ENCODE data around the gene KIF11.
"Not testable (repeated sequence)": the region's sequence is repeated elsewhere in the genome, so short reads cannot be mapped to it uniquely, and the experiment has no call there.

KIF11 gene

GRCh38 chr10:92592761-92593618 lies at the start of gene KIF11:
KIF11 (plus strand) TSS chr10:92593130; CDS start chr10:92593376, 246 bp downstream.
- peak; percentile 97 for DNase-seq

GRCh38 chr10:92544296-92544695 lies 48.6 kb upstream of the KIF11 start:
- no peak for DNase-seq

DNA sequence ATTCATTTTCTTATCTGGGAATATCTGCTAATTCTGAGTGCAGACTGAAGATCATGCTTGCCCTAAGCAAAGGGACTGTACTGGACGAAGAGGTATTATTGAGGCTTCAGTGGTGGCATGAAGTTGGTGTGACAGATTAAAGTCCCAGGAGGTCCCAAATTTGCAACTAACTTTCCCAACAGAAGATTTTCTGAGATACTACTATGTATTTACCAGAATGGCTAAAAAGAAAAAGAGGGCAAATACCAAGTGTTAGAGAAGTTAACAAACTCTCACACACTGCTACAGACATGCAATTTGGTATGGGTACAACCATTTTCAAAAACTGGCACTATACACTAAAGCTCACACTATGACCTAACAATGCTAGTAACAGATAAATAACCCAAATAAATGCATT lies 47.4 kb upstream of the KIF11 start:
- no peak for DNase-seq

GRCh38 chr10:92547676-92548075 lies 45.3 kb upstream of the KIF11 start:
- DNase-seq, result no peak

GRCh38 chr10:92550924-92551323 lies 42.0 kb upstream of the KIF11 start:
- no peak for DNase-seq

- DNase-seq, result no peak
Observed at GRCh38 chr10:92552310-92552709, 40.6 kb upstream of the KIF11 start.

- no peak for DNase-seq
Observed at GRCh38 chr10:92553959-92554358, 39.0 kb upstream of the KIF11 start.

GRCh38 chr10:92559046-92559445 lies 33.9 kb upstream of the KIF11 start:
- DNase-seq, result no peak

GRCh38 chr10:92562424-92562823 lies 30.5 kb upstream of the KIF11 start:
- DNase-seq, result no peak

- no peak for DNase-seq
Observed at GRCh38 chr10:92567952-92568600, 24.9 kb upstream of the KIF11 start.

DNA sequence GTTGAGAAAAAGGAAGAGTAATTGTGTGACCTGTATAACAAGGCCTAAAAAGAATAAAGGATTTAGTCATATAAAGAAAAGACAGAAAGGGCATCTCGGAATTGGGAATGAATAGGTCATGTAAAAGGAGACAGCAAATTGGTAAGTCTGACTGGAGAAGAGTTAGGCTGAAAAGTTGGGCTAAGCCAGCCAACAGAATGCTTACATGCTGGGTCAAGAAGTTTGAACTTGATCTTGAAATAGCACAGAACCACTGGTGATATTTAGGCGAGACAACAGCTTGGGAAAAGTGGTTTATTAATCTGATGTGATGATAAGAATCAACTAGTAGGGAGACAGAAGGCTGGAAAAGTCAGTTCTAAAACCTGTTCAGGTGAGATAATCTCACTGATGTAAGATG lies 23.9 kb upstream of the KIF11 start:
- DNase-seq, result no peak

DNA sequence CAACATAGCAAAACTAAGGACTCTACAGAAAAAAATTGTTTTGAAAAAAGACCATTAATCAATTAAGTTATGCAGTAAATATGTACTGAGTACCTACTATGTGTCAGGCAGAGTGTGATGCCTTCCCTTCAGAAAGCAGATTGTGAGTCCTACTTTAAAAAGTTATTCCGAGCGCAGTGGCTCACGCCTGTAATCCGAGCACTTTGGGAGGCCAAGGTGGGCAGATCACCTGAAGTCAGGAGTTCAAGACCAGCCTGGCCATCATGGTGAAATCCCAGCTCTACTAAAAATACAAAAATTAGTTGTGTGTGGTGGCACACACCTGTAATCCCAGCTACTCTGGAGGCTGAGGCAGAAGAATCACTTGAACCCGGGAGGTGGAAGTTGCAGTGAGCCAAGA lies 23.3 kb upstream of the KIF11 start:
- not testable (repeated sequence) for DNase-seq

DNA sequence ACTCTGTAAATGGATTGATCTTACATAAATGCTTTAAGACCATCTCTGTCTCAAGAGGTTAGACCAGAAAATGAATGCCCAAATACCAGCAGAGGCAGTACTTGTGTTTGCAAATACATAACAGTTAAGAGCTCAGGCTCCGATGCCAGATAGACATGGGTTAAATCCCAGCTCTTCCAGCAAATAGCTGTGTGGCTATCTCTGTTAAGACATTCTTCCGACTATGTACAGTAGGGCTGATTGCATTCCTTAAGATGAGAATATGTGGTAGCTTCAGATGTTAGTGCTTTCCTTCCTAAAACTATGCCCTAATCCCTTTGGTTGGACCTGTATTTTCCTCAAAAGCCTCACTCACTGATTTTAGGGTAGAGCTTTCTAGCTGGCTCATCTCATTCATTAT lies 21.3 kb upstream of the KIF11 start:
- no peak for DNase-seq

- DNase-seq, result no peak
Observed at GRCh38 chr10:92572362-92573090, 20.4 kb upstream of the KIF11 start.

- peak; percentile 51 for DNase-seq
Observed at GRCh38 chr10:92573091-92573797, 19.7 kb upstream of the KIF11 start.

DNA sequence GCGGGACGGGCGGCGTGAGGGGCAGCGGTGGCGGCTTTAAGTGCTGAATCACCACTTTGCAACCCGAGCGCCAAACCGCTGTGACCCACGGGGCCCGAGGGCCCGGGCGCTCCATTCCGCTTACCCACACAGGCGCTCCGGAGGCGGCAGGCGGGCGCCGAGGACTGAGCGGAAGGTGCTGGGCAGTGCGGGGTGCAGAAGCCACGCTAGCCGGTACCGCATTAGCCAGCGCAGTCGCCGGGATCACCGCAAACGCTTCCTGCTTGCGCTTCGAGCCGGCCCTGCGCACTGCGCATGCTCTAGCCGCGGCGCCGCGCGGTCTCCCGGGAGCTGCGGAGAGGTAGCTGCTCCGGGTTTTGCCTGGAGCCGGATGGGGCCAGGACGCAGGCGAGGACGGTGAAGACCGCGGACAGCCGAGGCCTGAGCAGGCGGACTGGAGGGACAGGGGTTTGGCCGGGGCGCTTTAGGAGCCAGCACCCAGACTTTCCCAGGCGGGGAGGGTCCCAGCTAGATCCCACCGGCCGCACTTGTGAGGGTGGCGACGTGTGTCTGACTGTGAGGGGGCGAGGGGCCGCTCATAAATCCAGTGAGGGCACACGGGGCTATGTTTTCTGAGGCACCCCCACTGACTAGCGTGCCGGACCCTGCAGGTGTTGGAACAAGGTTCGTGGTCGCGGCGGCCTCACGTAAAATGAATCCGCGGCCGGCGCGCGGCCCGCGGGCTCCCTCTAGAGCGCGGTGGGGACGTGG lies 19.0 kb upstream of the KIF11 start, which contains the start of gene IDE:
Gene IDE (minus strand): TSS at position 296 of the 750 bp plus-strand sequence. CDS start 74 bp downstream, at position 222.
- peak; percentile 84 for DNase-seq

DNA sequence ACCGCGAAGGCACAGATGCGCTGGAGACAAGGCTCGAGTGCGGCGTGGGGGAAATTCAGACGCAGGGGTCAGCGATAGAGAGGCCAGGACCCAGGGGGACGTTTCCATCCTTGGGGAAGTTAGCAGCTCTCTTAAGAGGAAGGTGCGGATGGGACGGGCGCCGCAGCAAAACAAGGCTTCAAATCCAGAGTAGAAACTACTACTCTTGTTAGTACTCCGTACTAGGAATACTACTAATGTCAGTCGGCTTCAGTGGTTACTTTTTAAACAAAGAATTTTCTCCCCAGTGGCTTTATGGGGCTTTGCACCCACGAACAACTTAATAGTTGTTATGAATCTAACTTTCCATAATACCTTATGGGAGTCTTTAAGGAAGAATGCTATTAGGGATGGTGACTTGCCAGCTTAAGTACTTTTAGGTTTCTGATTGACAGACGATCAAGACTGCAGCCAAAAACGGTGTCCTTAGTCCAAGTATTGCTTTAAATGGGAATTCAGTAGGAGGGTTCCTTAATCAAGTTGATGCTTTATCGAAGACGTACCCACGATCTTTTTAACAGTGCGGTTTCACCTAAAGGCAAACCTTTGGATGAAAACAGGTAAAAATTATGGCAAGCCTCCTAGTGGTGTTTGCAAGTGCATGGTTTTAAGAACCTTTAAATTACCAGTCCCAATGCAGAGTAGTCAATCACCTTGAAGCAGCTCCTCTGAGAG lies 18.2 kb upstream of the KIF11 start:
- no peak for DNase-seq

DNA sequence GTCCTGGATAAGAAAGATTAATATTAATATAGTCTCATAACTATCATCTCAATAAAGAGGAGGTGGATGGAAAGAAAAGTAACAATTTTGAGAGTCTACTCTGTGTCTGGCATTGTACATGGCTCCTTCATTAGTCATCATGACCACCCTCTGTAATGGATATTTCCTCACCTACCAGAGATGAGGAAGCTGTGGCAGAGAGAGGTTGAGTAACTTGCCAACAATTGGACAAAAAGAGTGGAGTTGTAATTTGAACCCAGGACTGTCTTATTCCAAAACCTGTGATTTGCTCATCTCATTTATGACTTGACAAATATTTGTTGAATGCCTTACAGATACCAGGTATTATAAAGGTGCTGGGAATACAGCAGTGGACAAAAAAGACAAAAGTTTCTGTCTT lies 17.0 kb upstream of the KIF11 start:
- DNase-seq, result no peak

DNA sequence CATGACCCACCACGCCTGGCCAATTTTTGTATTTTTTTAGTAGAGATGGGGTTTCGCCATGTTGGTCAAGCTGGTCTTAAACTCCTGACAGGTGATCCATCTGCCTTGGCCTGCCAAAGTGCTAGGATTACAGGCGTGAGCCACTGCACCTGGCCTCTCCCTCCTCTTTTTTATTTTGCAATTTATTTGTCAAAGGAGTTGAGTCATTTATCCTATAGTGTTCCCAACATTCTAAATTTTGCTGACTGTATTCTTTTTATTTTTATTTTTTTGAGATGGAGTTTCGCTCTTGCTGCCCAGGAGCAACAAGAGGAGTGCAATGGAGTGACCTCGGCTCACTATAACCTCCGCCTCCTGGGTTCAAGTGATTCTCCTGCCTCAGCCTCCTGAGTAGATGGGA lies 10.6 kb upstream of the KIF11 start:
- DNase-seq, result not testable (repeated sequence)

GRCh38 chr10:92590623-92591549 lies 2.0 kb upstream of the KIF11 start:
- DNase-seq, result no peak

Measured in activated naive CD4-positive, alpha-beta T cell treated with anti-CD3 and anti-CD28 coated beads, Interleukin-2, amount 50 U/mL, for 16 hours (primary cell).